ENCODE results near the gene PKLR.
"Not testable (repeated sequence)": the region's sequence is repeated elsewhere in the genome, so short reads cannot be mapped to it uniquely, and the experiment has no call there.

The PKLR gene

DNA sequence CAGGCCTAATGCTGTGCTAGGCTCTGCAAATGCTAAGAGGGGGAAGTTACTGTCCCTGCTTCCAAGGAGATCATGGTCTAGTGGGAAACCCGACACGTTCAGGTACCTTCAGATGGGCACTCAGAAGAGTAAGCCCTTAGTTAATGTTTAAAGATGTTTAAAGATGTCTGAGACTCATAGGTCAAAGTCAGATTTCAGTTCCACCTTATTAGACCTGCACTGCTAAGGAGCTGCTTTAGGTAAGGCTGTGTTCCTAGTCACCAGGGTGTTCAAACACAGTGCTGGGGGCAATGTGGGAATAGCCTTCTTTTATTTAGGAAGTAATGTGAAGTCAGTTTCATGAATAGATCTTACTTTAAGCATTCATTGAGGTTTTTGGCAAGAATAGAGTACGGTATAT lies 15.7 kb upstream of the PKLR start:
- no peak for FAIRE-seq

DNA sequence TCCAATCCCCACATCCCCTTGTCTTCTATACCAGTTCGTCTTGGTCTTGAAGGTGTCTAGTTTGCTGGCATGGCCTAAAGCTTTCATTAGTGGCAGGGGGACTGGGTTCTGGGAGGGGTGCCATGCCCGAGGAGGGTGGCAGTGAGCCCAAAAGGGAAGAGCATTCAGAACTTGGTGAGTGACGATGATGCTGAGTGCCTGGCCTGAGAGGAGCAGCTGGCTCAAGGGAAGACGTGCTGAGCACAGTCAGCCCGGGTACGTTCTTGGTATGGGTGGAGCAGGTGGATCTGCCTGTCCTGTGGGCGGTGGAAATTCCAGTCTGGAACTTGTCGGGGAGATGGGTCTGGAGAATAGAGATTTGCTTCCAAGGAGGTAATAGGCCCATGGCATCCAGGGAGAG lies 12.0 kb upstream of the PKLR start:
- no peak for FAIRE-seq

DNA sequence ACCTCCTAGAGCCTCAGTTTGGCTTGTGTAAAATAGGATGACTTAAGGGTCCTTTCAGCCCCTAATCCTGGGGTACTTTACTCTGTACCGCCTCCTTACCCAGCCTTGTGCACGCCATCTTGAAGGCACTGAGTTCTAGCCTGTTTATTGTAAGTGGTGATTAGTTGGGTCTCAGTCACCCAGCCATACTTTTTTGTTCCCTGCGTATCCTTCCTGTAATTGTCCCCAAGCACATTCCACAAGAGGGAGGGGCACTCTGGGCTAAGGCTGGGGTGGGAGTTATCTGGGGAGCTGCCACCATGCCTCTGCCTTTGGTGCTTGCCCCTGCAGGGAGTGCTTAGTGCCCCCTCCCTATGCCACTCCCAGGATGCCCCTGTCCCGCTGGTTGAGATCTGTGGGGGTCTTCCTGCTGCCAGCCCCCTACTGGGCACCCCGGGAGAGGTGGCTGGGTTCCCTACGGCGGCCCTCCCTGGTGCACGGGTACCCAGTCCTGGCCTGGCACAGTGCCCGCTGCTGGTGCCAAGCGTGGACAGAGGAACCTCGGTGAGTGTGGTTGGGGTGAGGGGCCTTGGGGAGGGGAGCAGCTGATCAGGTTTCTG lies 8.3 kb upstream of the PKLR start:
- no peak for FAIRE-seq

DNA sequence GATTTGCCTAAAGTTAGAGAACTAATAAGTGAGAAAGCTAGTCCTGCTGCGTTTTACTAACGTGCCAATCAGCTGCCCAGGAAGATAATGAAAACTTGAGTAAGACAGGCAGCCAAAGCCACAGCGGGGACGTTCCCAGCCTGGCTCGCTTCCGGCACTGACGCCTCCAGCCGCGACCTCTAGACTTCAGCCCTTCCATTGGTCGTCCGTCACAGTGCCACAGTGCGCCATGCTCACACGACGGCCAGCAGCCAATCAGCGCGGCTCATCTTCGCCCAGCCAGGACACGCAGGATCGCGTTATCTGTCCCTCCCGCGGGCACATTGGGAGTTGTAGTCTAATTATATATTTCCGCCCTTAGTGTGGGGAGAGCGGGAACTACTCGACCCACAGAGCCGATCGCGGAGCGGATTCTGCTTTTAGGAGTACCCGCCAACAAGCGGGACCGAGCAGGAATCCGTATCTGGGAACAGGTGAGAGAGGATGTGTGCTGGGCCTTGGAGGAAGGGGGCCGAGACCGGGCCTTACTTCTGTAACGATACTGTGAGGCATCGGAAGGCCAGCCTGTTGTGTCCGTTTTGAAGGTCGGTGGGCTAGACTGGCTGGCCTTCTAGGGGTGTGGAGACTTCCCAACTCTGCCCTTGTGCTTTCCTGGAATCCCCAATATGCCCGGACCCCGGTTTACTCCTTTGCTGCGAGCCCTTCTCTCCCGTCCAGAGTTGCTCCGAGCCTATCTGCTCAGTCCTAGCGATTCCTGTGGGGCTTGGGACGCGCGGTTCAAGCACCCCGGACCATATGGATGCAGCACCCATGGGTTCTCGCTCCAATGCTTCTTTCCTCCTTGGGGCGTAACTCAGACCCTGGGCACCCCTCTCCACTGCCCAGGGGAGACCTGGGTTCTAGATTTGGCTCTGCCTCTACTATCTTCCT lies 7.5 kb upstream of the PKLR start, which contains the start of gene FDPS:
FDPS (plus strand) TSS at position 374 of the 930 bp plus-strand sequence. CDS start 924 bp downstream, outside the sequence.
- FAIRE-seq, result no peak

DNA sequence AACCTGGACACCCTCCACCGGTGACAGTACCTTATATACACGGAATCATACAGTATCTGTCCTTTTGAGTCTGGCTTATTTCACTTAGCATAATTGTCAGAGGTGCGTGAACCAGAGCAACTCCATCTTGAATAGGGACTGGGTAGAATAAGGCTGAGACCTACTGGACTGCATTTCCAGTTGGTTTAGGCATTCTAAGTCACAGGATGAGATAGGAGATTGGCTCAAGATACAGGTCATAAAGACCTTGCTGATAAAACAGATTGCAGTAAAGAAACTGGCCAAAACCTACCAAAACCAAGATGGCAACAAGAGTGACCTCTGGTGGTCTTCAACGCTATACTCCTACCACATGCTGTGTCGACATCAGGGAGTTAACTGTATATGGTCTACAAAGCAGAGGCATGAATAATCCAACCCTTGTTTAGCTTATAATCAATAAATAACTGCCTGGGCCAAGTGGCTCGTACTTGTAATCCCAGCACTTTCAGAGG lies 6.1 kb upstream of the PKLR start:
- FAIRE-seq, result no peak

DNA sequence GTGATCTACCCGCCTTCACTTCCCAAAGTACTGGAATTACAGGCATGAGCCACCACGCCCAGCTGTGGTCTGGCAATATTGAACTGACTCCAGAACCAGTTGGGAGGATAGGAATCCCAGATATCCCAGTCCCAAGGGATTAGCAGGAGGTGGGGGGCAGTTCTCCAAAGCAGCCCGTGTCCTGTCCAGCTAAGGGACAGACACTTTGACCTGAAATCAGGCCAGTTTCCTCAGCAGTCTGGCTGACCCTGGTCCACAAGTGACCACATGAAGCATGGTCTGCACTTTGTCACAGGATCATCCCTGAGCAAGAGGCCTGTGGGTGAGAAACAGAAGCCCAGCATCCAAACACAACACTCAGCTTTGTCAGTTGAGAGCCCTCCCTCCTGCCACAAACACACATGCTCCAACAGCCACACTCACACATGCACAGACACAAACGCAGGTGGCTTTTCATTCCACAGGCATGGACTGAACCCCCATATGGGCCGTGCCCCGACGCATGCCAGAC lies 4.7 kb upstream of the PKLR start:
- FAIRE-seq, result no peak

DNA sequence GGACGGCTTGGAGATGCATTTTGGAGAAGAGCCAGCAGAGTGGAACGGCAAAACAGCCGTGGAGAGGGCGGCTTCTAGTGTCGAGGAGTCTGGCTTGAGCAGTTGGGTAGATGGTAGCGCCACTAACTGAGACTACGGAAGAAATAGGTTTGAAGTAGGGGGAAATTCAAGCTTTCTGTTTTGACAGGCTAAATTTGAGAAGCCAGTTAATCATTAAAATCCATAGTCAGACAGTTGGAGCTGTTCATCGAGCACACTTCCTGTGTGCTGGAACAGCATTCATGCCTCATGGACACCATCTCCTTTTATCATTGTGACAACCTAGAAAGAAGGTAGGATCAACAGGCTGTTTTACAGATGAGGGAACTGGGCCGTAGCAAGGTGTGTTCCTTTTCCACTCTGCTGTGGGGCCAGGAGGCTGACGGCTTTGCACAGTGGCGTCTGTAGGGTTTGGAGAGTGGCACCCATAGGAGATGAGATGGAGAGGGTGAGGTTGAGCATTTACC lies 3.4 kb upstream of the PKLR start:
- FAIRE-seq, result no peak

DNA sequence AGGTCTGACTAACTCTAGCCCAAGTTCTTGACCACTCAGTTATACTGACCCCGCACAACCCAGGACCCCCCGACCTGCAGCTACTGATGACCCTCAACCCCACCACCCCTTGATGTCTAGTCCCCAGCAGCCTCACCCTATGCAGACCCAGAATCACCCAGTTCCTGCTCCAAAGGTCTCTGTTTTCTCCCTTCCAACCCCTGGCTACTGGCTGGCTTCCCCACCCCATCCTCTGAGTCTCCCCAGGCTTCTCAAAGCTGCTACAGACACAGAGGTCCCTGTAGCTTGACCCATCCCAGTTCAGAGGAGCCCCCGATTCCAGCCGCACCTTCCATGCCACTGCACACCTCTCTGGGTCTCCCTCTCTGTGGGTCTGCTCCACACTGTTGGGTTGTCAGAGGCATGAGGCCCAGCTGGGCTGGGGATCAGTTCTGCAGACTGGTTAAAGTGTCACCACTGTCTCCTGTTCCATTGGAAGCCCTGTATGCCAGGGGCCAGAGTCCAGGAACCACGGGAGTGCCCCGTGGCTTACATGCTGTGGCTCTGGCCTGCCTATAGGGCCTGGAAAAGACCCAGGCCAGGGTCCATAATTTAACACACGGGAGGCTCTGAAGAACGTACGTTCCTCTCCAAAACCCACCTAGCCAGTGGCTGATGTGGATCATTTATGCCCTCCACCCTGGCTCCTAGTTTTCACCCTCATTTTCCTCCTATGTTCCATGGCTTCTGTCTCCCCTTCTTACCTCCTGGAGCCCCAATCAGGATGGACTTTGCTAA lies 497 bp downstream of the PKLR start:
- FAIRE-seq, result no peak

DNA sequence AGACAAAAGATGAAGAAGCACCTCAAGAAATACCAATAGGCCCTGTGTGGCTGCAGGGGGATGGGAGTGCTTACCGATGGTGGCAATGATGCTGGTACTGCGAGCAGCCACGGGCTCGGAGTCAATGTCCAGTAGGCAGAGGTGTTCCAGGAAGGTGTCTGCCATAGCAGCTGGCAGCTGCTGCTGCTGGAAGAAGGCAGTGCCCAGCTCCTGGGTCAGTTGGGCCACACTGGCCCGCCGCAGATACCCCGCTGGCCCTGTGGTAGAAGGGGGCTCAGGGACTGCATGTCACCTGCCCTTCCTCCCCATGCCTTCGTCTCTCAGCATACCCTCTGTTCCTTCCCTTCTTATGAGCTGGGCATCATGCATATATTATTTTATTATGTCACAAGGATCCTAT lies 1.2 kb downstream of the PKLR start:
- no peak for FAIRE-seq

DNA sequence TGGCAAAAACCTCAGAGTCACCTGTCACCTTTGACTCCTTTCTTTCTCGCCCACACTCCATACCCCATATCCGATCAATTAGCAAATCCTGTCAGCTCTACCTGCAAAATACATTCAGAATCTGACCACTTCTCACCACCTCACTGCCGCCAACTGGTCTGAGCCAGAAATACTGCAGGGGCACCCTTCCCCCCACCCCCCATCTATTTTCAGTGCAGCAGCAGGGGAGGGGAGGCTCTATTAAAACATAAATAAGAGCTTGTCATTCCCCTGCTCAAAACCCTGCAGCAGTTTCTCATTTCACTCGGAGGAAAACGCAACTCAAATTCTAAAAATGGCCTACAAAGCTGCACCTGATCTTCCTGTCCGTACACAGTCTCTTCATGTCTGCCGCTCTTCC lies 3.9 kb downstream of the PKLR start:
- FAIRE-seq, result no peak

DNA sequence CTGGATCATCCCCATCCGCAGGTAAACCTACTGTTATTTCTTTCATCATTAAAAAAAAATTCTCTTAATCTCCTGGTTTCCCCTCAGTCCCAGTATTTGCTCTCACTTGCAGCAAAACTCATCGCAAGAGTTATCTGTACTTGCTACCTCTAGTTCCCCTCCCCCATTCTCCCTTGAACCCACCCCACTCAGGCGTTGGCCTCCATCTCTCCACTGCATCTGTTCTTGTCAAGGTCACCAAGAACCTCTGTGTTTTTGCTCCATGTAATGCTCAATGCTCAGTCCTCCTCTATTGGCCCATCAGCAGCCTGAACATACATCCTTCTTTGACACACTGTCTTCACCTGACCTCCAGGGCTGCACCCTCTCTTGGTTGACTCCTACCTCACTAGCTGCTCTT lies 4.6 kb downstream of the PKLR start:
- FAIRE-seq, result no peak

DNA sequence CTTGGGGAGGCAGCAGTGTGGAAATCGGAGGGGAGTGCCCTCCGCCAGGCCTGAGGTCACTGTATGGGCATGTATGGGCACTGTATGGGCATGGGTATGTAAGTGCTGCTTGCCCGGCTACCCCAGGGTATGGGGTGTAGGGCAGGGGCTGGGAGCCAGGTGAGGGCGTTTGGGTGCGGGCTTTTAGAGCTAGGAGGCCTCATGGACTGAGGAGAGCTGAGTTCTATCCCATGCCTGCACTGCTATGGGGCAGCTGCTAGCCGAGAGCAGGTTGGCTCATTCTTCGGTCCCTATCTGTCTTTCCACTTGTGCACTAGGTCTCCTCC lies 5.3 kb downstream of the PKLR start:
- FAIRE-seq, result no peak

DNA sequence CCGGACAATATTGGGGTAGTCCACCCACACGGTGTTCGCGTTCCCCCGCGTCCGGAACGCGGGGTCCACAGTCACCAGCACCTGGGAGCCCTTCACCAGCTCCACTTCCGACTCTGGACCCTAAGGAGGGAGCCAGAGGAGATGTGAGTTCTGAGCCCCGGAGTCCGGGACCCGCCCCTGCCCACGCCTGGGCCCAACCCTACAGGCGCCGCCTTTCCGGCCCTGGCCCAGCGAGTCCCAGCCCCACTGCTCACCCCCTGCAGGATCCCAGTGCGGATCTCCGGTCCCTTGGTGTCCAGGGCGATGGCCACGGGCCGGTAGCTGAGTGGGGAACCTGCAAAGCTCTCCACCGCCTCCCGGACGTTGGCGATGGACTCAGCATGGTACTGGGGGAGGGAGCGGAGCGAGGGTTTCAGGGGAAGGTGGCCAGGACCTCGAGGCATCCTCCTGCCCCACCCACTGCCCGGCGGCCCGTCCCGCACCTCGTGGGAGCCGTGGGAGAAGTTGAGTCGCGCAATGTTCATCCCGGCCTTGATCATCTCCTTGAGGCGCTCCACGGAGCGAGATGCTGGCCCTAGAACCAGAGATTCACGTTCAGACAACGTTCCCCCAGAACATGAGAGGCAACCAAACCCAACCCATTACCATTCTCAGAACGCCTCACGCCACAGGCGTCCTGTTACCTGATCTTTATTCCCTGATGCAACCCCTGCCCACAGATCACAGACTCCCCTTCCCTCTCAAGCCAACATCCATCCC lies 5.9 kb downstream of the PKLR start:
- no peak for FAIRE-seq

DNA sequence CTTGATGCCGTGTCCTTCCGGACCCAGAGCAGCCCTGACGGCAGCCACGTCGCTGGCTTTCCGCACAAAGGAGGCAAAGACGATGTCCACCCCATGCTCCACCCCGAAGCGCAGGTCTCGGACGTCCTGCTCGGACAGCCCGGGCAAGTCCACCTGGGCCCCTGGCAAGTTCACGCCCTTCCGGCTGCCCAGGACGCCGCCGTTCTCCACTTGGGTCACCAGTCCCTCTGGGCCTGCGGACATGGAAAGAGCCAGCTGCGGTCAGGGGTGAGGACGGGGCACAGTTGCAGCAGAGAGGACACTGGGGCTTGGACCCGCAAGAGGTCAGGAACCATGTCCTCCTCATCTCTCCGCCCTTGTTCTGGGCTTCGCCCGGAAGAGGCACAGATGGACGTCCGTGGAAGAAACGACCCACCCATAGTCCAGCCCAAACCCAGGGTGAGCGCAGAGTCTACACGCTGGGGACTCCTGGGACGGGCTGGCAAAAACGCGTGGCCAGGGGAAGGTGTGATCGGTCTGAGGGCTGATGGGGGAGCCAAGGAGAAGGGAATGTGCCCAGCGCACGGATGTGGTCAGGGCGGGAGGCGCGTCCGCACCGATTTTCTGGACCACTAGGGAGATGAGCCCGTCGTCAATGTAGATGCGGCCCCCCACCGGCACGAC lies 6.6 kb downstream of the PKLR start:
- FAIRE-seq, result no peak

DNA sequence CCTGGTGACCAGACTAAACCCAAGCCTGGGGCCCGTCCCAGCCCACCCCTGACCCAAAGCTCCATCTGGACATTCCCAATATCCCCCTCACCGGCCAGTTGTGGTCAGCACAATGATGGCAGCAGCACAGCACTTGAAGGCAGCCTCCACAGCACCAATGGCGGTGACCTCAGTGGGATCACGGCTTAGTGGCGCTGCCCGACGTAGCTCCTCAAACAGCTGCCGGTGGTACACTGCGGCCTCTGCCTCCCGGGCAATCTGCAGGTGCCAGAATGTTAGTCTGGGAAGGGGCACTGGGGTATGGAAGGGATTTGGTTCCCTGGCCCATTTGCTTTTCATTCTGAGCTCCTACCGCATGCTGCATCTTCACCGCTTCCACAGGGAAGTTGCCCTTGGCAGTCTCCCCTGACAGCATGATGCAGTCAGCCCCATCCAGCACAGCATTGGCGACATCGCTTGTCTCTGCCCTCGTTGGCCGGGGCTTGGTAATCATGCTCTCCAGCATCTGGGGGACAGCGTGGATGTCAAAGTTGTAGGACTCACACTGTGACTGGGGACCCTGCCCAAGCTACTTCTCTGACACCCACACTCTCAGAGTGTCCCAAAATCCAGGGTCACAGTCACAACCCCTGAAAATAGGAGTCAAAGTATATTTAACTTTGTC lies 8.0 kb downstream of the PKLR start:
- FAIRE-seq, result no peak

DNA sequence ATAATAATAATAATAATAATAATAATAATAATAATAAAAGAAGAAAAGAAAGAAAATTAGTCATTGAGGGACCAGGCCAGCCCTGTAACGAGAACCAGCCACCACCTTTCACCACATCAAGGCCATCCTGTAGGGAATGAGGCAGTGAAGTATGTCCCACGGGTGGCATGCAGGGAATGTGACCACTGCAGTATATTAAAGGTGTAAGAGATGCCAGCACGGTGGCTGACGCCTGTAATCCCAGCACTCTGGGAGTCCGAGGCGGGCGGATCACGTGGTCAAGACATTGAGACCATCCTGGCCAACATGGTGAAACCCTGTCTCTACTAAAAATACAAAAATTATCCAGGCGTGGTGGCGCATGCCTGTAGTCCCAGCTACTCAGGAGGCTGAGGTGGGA lies 10.2 kb downstream of the PKLR start:
- not testable (repeated sequence) for FAIRE-seq

DNA sequence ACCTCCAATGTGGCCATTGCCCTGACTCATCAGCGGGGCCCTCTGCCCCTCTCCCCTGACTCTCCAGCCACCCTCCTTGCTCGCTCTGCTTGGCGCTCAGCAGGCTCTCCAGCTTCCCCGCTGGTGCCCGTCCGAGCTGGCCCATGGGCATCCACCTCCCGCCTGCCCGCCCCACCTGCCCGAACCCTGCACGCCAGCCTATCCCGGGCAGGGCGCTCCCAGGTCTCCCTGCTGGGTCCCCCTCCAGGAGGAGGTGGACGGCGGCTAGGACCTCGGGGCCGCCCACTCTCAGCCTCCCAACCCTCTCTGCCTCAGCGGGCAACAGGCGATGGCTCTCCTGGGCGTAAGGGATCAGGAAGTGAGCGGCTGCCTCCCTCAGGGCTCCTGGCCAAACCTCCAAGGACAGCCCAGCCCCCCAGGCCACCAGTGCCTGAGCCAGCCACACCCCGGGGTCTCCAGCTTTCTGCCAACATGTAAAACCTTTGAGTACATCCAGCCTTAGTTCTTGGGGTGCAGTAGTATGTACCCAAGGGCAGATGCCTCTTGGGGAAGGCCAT lies 13.2 kb downstream of the PKLR start:
- no peak for FAIRE-seq

DNA sequence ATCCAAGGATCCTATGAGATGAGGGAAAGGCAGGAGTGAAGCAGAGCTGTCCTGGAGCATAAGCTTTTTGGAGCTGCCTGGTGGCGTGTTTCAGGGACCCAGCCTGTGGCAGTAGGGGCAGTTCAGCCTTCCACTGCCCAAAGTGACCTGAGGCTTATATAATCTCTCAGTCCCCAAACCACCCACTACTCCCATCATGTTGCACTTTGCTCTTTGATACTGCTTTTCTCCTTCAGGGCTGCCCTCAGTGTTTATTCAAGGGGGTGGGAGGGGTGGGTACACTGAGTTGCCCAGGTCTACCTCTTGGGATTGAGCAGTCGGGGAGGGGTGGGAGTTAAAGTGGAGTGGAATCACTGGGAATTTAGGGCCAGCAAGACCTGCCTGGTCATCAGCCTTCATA lies 14.7 kb downstream of the PKLR start:
- FAIRE-seq, result no peak

DNA sequence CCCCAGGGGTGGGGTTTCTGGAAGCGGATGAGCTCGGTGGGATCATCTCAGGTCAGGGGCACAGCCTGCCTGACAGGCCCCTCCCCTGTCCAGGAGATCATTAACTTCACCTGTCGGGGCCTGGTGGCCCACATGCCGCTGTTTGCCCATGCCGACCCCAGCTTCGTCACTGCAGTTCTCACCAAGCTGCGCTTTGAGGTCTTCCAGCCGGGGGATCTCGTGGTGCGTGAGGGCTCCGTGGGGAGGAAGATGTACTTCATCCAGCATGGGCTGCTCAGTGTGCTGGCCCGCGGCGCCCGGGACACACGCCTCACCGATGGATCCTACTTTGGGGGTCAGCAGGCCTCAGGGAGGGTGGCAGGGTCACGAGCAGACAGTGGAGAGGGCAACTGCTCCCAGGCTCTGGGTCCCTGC lies 15.6 kb downstream of the PKLR start:
- FAIRE-seq, result no peak

DNA sequence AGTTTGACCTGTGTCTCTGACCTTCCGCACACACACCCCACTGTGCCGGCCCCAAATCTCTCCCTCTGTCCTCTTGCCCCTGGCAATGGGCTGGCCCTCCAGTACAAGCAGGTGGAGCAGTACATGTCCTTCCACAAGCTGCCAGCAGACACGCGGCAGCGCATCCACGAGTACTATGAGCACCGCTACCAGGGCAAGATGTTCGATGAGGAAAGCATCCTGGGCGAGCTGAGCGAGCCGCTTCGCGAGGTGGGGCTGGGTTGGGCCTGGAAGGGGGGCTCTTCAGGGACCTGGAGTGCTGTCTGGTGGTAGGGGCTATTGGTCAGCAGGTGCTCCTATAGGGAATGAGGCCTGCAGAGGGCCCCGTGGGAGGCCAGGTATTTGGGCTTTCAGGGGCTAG lies 16.2 kb downstream of the PKLR start:
- FAIRE-seq, result no peak

DNA sequence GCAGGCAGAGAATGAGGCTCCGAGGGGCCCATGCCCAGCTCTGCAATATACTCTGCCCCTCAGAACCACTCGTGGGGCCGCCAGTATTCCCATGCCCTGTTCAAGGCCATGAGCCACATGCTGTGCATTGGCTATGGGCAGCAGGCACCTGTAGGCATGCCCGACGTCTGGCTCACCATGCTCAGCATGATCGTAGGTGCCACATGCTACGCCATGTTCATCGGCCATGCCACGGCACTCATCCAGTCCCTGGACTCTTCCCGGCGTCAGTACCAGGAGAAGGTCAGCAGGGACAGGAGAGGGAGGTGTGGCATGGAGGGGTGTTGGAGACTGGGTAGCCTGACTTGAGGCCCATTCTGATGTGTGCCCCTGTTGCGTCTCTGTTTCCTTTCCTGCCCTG lies 16.8 kb downstream of the PKLR start:
- no peak for FAIRE-seq

Measured in islet of Langerhans (tissue), 1 donor.